SH-SY5Y (cell line): Measurements from ENCODE around the gene UBASH3A.

Source experiments
- GATA2 ChIP-seq: IDR thresholded peaks from 2 replicates; pipeline ENCODE4 v1.6.1; 2011; ENCODE audit warnings: mild to moderate bottlenecking, low read depth, low read length
- GATA3 ChIP-seq: IDR thresholded peaks from 2 replicates; pipeline ENCODE4 v1.6.1; 2011; ENCODE audit warnings: low read depth, mild to moderate bottlenecking, low read length, moderate library complexity

DNA sequence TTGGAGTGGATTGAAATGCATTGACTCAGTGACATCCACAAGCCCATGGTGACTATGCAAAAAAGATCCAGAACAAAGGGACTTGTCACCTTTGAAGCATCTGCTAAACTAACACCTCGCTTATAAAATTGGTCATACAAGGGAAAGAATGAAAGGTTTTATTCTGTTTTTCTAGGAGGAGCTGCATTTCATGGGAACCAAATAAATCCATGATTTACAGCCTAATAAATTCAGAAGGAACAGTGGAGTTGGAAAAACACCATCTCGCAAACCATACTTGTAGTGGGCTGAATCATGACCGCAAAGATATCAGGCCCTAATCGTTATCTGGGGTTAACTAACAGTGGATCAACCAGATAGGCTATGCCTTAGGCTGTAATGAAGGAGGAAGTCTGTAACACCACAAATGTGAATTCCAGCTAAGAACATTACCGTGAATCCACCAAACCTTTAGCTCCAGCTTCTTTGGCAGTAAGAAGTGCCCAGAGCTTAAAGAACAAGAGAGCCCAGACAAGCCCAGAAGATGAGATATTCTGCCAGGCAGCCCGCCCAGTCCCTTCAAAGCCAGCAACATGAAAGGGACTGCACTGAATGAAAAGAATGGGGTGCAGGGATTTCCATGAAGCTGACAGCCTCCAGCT lies 64.9 kb downstream of the UBASH3A start:
- TF ChIP-seq GATA3 (no peak), GATA2 (no peak)
